Measurements from ENCODE around the gene USP48. TPM values are rescaled to one million over a fixed set of nuclear protein-coding genes. Genes with fewer than 3 reads are reported as not detected.
A peak's percentile ranks its signal among the peaks of the same experiment; 100 is the strongest.

Gene USP48
- total and polyA plus RNA-seq, 5 experiments from 2014 or later: 25.8 to 95.5 (median 30.0) TPM

GRCh38 chr1:21673277-21673780 is 109.6 kb downstream of the USP48 start:
- POLR2A ChIA-PET: no interaction called here

GRCh38 chr1:21672478-21673276 is 110.3 kb downstream of the USP48 start:
- POLR2A ChIA-PET: no interaction called here
- H3K36me3 Mint-ChIP-seq: peaks cover 0 to 3% (median 0%) of the 10 kb centered on the region in 3 donors
- ATAC-seq (no peak), DNase-seq (no peak)
- peaks cover 3 to 9% (median 5%) of the 10 kb centered on the region in 5 donors for H3K27me3 Mint-ChIP-seq
- H3K4me1 Mint-ChIP-seq: peaks cover 2 to 16% (median 12%) of the 10 kb centered on the region in 4 donors
- peak overlapping the region in 1 of 10 donors; percentile 59 for H3K27ac Mint-ChIP-seq
- H3K9me3 Mint-ChIP-seq: no peaks in the 10 kb centered on the region
- no peak overlapping the region for H3K4me3 Mint-ChIP-seq

More at GRCh38 chr1:21673277-21673780, 109.6 kb downstream of the USP48 start:
- H3K36me3 Mint-ChIP-seq: peaks cover 0 to 9% (median under 1%) of the 10 kb centered on the region in 3 donors
- peak overlapping the region in 3 of 10 donors; percentile 58 to 85 (median 59) for H3K27ac Mint-ChIP-seq
- ATAC-seq (no peak), DNase-seq (no peak)
- peaks cover 2 to 10% (median 8%) of the 10 kb centered on the region in 4 donors for H3K4me1 Mint-ChIP-seq
- H3K4me3 Mint-ChIP-seq: no peak overlapping the region
- no peaks in the 10 kb centered on the region for H3K9me3 Mint-ChIP-seq
- peaks cover 0 to 3% (median 1%) of the 10 kb centered on the region in 5 donors for H3K27me3 Mint-ChIP-seq

- no peaks in the 10 kb centered on the region for H3K9me3 Mint-ChIP-seq
- DNase-seq (no peak), ATAC-seq (no peak)
- POLR2A ChIA-PET: no interaction called here
- peak overlapping the region in 2 of 10 donors; percentile 29 to 56 for H3K27ac Mint-ChIP-seq
- H3K36me3 Mint-ChIP-seq: no peaks in the 10 kb centered on the region
- H3K27me3 Mint-ChIP-seq: peaks cover 8 to 17% (median 11%) of the 10 kb centered on the region in 5 donors
- H3K4me1 Mint-ChIP-seq: peaks cover 2 to 19% (median 13%) of the 10 kb centered on the region in 4 donors
- no peak overlapping the region for H3K4me3 Mint-ChIP-seq
Measured at GRCh38 chr1:21671915-21672314, 111.0 kb downstream of the USP48 start.

- Mint-ChIP-seq H3K4me1 (peaks cover 2 to 19% (median 13%) of the 10 kb centered on the region in 4 donors), H3K36me3 (peaks cover 0 to 2% (median 0%) of the 10 kb centered on the region in 3 donors), H3K9me3 (no peaks in the 10 kb centered on the region), H3K27me3 (peaks cover 9 to 24% (median 16%) of the 10 kb centered on the region in 5 donors), H3K27ac (no peak overlapping the region), H3K4me3 (peak overlapping the region in 1 of 10 donors; percentile 20)
- ATAC-seq (no peak), DNase-seq (no peak)
- POLR2A ChIA-PET: no interaction called here
Measured at GRCh38 chr1:21670956-21671902, 111.7 kb downstream of the USP48 start.

- peaks cover 2 to 19% (median 13%) of the 10 kb centered on the region in 4 donors for H3K4me1 Mint-ChIP-seq
- peaks cover 0 to 3% (median 0%) of the 10 kb centered on the region in 3 donors for H3K36me3 Mint-ChIP-seq
- DNase-seq (no peak), ATAC-seq (no peak)
- H3K9me3 Mint-ChIP-seq: no peaks in the 10 kb centered on the region
- peak overlapping the region in 1 of 10 donors; percentile 22 for H3K27ac Mint-ChIP-seq
- H3K27me3 Mint-ChIP-seq: peaks cover 13 to 33% (median 18%) of the 10 kb centered on the region in 5 donors
- peak overlapping the region in 9 of 10 donors; percentile 8 to 82 (median 58) for H3K4me3 Mint-ChIP-seq
- POLR2A ChIA-PET: no interaction called here
Measured at GRCh38 chr1:21670059-21670881, 112.7 kb downstream of the USP48 start.

GRCh38 chr1:21669258-21670058 is 113.5 kb downstream of the USP48 start, which contains the start of gene RAP1GAP:
RAP1GAP (minus strand) TSS chr1:21669357; CDS start chr1:21620032, 49,325 bp downstream.
- Mint-ChIP-seq H3K9me3 (no peaks in the 10 kb centered on the region), H3K36me3 (peaks cover 0 to 5% (median 0%) of the 10 kb centered on the region in 3 donors), H3K27me3 (peaks cover 18 to 41% (median 24%) of the 10 kb centered on the region in 5 donors), H3K27ac (peak within 1 kb of the TSS in 2 of 10 donors; percentile 22 to 44), H3K4me1 (peaks cover 2 to 19% (median 13%) of the 10 kb centered on the region in 4 donors), H3K4me3 (peak within 1 kb of the TSS; percentile 57 to 82 (median 64))
- DNase-seq: peak in 3 of 10 donors; percentile 17 to 31 (median 21)
- POLR2A ChIA-PET: no interaction called here
- ATAC-seq: peak; percentile 73 to 81

GRCh38 chr1:21668951-21669257 is 114.0 kb downstream of the USP48 start:
- no peak overlapping the region for H3K27ac Mint-ChIP-seq
- POLR2A ChIA-PET: no interaction called here
- no peak for DNase-seq
- peaks cover 0 to 6% (median 0%) of the 10 kb centered on the region in 3 donors for H3K36me3 Mint-ChIP-seq
- peak in 1 of 2 donors; percentile 9 for ATAC-seq
- H3K4me3 Mint-ChIP-seq: peak overlapping the region in 4 of 10 donors; percentile 7 to 64 (median 41)
- peaks cover 2 to 19% (median 13%) of the 10 kb centered on the region in 4 donors for H3K4me1 Mint-ChIP-seq
- H3K27me3 Mint-ChIP-seq: peaks cover 20 to 47% (median 27%) of the 10 kb centered on the region in 5 donors
- no peaks in the 10 kb centered on the region for H3K9me3 Mint-ChIP-seq

- H3K27me3 Mint-ChIP-seq: peaks cover 22 to 51% (median 31%) of the 10 kb centered on the region in 5 donors
- no peaks in the 10 kb centered on the region for H3K9me3 Mint-ChIP-seq
- POLR2A ChIA-PET: no interaction called here
- peaks cover 0 to 6% (median 0%) of the 10 kb centered on the region in 3 donors for H3K36me3 Mint-ChIP-seq
- DNase-seq (peak in 1 of 10 donors; percentile 5), ATAC-seq (peak in 1 of 2 donors; percentile 23)
- peaks cover 2 to 19% (median 14%) of the 10 kb centered on the region in 4 donors for H3K4me1 Mint-ChIP-seq
- peak overlapping the region in 9 of 10 donors; percentile 30 to 64 (median 42) for H3K4me3 Mint-ChIP-seq
- no peak overlapping the region for H3K27ac Mint-ChIP-seq
Measured at GRCh38 chr1:21668232-21668950, 114.6 kb downstream of the USP48 start.

- DNase-seq: no peak
- peak overlapping the region in 4 of 10 donors; percentile 8 to 64 (median 50) for H3K4me3 Mint-ChIP-seq
- no peak overlapping the region for H3K27ac Mint-ChIP-seq
- no peak for ATAC-seq
- H3K36me3 Mint-ChIP-seq: peaks cover 0 to 6% (median 0%) of the 10 kb centered on the region in 3 donors
- peaks cover 22 to 53% (median 31%) of the 10 kb centered on the region in 5 donors for H3K27me3 Mint-ChIP-seq
- H3K4me1 Mint-ChIP-seq: peaks cover 0 to 19% (median 14%) of the 10 kb centered on the region in 4 donors
- POLR2A ChIA-PET: no interaction called here
- H3K9me3 Mint-ChIP-seq: no peaks in the 10 kb centered on the region
Measured at GRCh38 chr1:21667348-21668231, 115.4 kb downstream of the USP48 start.

All from naive thymus-derived CD8-positive, alpha-beta T cell (primary cell).